CD14-positive monocyte (primary cell): Measurements from ENCODE around the gene LARP1. TPM values are rescaled to one million over a fixed set of nuclear protein-coding genes. Genes with fewer than 3 reads are reported as not detected.
A peak's percentile ranks its signal among the peaks of the same experiment; 100 is the strongest.

Source experiments
- DNase-seq, 3 donors: peaks; one replicate each; pipeline ENCODE4 v3.0.0-alpha.2; 2011 to 2022
- H2AFZ ChIP-seq: 2 replicates; pipeline ENCODE4 v1.6.0; 2012; ENCODE audit warnings: mild to moderate bottlenecking, low read depth, low read length, inconsistent platforms; ENCODE audit not compliant: insufficient read depth, poor library complexity, severe bottlenecking
- H3K27ac ChIP-seq, 2 donors: 1 replicate in 1 of 2; 2 replicates in 1 of 2; pipeline ENCODE4 v1.5.1; 2012 to 2013; ENCODE audit warnings: low read length in 2 of 2, control low read depth in 1 of 2, inconsistent platforms in 1 of 2, low read depth in 1 of 2, mild to moderate bottlenecking in 1 of 2
- H3K27me3 ChIP-seq, 2 donors: one replicate each; pipeline versions ENCODE4 v1.6.0 to v1.6.1; 2011 to 2013; ENCODE audit warnings: low read length in 2 of 2; ENCODE audit not compliant: control insufficient read depth in 2 of 2, insufficient read depth in 2 of 2
- H3K36me3 ChIP-seq, 2 donors: replicated peaks in 1 of 2; 1 replicate in 1 of 2; 2 replicates in 1 of 2; pipeline versions ENCODE4 v1.5.1 to v1.6.1; 2012 to 2013; ENCODE audit warnings: low read length in 2 of 2, control low read depth in 1 of 2, inconsistent platforms in 1 of 2, mild to moderate bottlenecking in 1 of 2; ENCODE audit not compliant: insufficient read depth in 2 of 2, control insufficient read depth in 1 of 2
- H3K4me1 ChIP-seq, 2 donors: 1 replicate in 1 of 2; 2 replicates in 1 of 2; pipeline versions ENCODE4 v1.5.1 to v1.6.1; 2012 to 2013; ENCODE audit warnings: low read length in 2 of 2, control low read depth in 1 of 2, inconsistent platforms in 1 of 2, mild to moderate bottlenecking in 1 of 2, moderate library complexity in 1 of 2; ENCODE audit not compliant: insufficient read depth in 2 of 2, control insufficient read depth in 1 of 2
- H3K4me2 ChIP-seq: replicated peaks from 2 replicates; pipeline ENCODE3; 2012; ENCODE audit warnings: low read length, moderate library complexity, mild to moderate bottlenecking; ENCODE audit not compliant: poor library complexity, severe bottlenecking; ENCODE audit errors: extremely low read depth
- H3K4me3 ChIP-seq, 3 experiments: fragments of 200-600 bp in 1 of 3; sonication (generic) in 1 of 3; replicated peaks in 1 of 3; 1 replicate in 2 of 3; 2 replicates in 1 of 3; pipeline ENCODE4 v1.5.1; 2011 to 2013; ENCODE audit warnings: low read length in 3 of 3, mild to moderate bottlenecking in 3 of 3, control low read depth in 2 of 3, low read depth in 2 of 3, inconsistent platforms in 1 of 3, moderate library complexity in 1 of 3
- H3K79me2 ChIP-seq: 2 replicates; pipeline ENCODE4 v1.6.0; 2012; ENCODE audit warnings: mild to moderate bottlenecking, control low read depth, inconsistent platforms, low read length, moderate library complexity; ENCODE audit not compliant: insufficient read depth
- H3K9ac ChIP-seq: 2 replicates; pipeline ENCODE4 v1.6.0; 2017; ENCODE audit warnings: low read length, mild to moderate bottlenecking; ENCODE audit not compliant: insufficient read depth, poor library complexity, severe bottlenecking
- H3K9me3 ChIP-seq, 2 donors: replicated peaks in 1 of 2; 1 replicate in 1 of 2; 2 replicates in 1 of 2; pipeline versions ENCODE4 v1.5.1 to v1.6.1; 2012 to 2013; ENCODE audit warnings: low read length in 2 of 2, control low read depth in 1 of 2; ENCODE audit not compliant: control insufficient read depth in 1 of 2, insufficient read depth in 1 of 2
- H4K20me1 ChIP-seq: 2 replicates; pipeline ENCODE4 v1.6.0; 2012; ENCODE audit warnings: mild to moderate bottlenecking, low read length, control low read depth, moderate library complexity; ENCODE audit not compliant: insufficient read depth
- H3K27ac Mint-ChIP-seq, 7 donors: one replicate each; pipeline ENCODE4 v1.8.0; 2020; ENCODE audit warnings: mild to moderate bottlenecking in 7 of 7, mixed read lengths in 7 of 7, moderate library complexity in 6 of 7, inconsistent platforms in 2 of 7
- H3K27me3 Mint-ChIP-seq, 3 donors: one replicate each; pipeline ENCODE4 v1.8.0; 2021 to 2022; ENCODE audit warnings: low read depth in 3 of 3, mild to moderate bottlenecking in 3 of 3, mixed read lengths in 3 of 3, moderate library complexity in 3 of 3, inconsistent platforms in 1 of 3
- H3K36me3 Mint-ChIP-seq, 2 donors: one replicate each; pipeline ENCODE4 v1.8.0; 2020; ENCODE audit warnings: mixed read lengths in 2 of 2, inconsistent platforms in 1 of 2, mild to moderate bottlenecking in 1 of 2
- H3K4me1 Mint-ChIP-seq: one replicate; pipeline ENCODE4 v1.8.0; 2020; ENCODE audit warnings: mild to moderate bottlenecking, mixed read lengths
- H3K4me3 Mint-ChIP-seq, 2 donors: one replicate each; pipeline ENCODE4 v1.8.0; 2020; ENCODE audit warnings: mild to moderate bottlenecking in 2 of 2, mixed read lengths in 2 of 2, moderate library complexity in 1 of 2
- H3K9me3 Mint-ChIP-seq, 7 donors: one replicate each; pipeline ENCODE4 v1.8.0; 2020 to 2022; ENCODE audit warnings: mixed read lengths in 7 of 7, mild to moderate bottlenecking in 6 of 7, moderate library complexity in 6 of 7, inconsistent platforms in 2 of 7
- WGBS: methylation state at CpG from one replicate; pipeline ENCODE4 v1.1.5; 2013; ENCODE audit warnings: missing lambda C conversion rate; ENCODE audit not compliant: insufficient coverage; 5-methylcytosine and 5-hydroxymethylcytosine counted together
- intact Hi-C, 2 donors: fragments of 100-400 bp; cut with micrococcal nuclease; formaldehyde crosslinking; loops; one replicate each; pipeline versions ENCODE4 v1.15.0 to v1.15.1; 2023
- polyA plus RNA-seq, 3 donors: library from polyadenylated mRNA; depleted of rRNA in 1 of 3; unstranded in 2 of 3; stranded (reverse) in 1 of 3; fragments of 300-500 nt in 2 of 3; fragments of >200 nt in 1 of 3; fragmentation: Illumina TruSeq in 2 of 3; gene quantifications; 1 replicate in 2 of 3; 2 replicates in 1 of 3; pipeline ENCODE4 v1.2.3, GENCODE V29; 2012 to 2021
- TF ChIP-seq, protein P1 (sequence below): fragments of 200-600 bp; IDR thresholded peaks from one replicate; pipeline ENCODE4 v1.8.0; 2022; ENCODE audit warnings: antibody characterized with exemption, mild to moderate bottlenecking

Gene LARP1
- polyA plus RNA-seq, 3 donors: 4.7 to 55.0 (median 5.8) TPM

- Mint-ChIP-seq H3K4me1 (peaks cover 62% of the 10 kb centered on the region), H3K27ac (peak overlapping the region; percentile 1 to 79 (median 13)), H3K4me3 (no peak overlapping the region), H3K27me3 (peaks cover 0 to 3% (median 3%) of the 10 kb centered on the region in 3 donors), H3K36me3 (peaks cover 4 to 15% of the 10 kb centered on the region in 2 donors), H3K9me3 (no peaks in the 10 kb centered on the region)
- intact Hi-C loops: loop anchor here in 1 of 2 donors (5.0 kb wide), 1 partner anchor 40 kb away; no protein-coding TSS in a partner anchor
- Histone ChIP-seq H3K9ac (no peak overlapping the region), H3K4me2 (no peak overlapping the region), H3K27me3 (no peaks in the 10 kb centered on the region), H3K79me2 (peaks cover 100% of the 10 kb centered on the region), H3K27ac (peak overlapping the region in 1 of 2 donors; percentile 68), H3K4me1 (peaks cover 40 to 48% of the 10 kb centered on the region in 2 donors), H2AFZ (no peak overlapping the region), H3K36me3 (peaks cover 3 to 6% of the 10 kb centered on the region in 2 donors), H4K20me1 (peaks cover 98% of the 10 kb centered on the region), H3K4me3 (no peak overlapping the region), H3K9me3 (no peaks in the 10 kb centered on the region)
- no peak for DNase-seq
- 0% methylated on average over 1 of the region's 2 CpGs for WGBS
- TF ChIP-seq, protein P1, sequence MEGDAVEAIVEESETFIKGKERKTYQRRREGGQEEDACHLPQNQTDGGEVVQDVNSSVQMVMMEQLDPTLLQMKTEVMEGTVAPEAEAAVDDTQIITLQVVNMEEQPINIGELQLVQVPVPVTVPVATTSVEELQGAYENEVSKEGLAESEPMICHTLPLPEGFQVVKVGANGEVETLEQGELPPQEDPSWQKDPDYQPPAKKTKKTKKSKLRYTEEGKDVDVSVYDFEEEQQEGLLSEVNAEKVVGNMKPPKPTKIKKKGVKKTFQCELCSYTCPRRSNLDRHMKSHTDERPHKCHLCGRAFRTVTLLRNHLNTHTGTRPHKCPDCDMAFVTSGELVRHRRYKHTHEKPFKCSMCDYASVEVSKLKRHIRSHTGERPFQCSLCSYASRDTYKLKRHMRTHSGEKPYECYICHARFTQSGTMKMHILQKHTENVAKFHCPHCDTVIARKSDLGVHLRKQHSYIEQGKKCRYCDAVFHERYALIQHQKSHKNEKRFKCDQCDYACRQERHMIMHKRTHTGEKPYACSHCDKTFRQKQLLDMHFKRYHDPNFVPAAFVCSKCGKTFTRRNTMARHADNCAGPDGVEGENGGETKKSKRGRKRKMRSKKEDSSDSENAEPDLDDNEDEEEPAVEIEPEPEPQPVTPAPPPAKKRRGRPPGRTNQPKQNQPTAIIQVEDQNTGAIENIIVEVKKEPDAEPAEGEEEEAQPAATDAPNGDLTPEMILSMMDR: no peak
Measured at GRCh38 chr5:154767576-154767975, 12.4 kb downstream of the LARP1 start.

- Histone ChIP-seq H3K9ac (no peak overlapping the region), H4K20me1 (peaks cover 98% of the 10 kb centered on the region), H3K4me3 (no peak overlapping the region)
Measured at GRCh38 chr5:154768207-154768606, 13.0 kb downstream of the LARP1 start.

More at GRCh38 chr5:154768207-154768606, 13.0 kb downstream of the LARP1 start:
- H3K4me3 Mint-ChIP-seq: no peak overlapping the region
- DNase-seq: no peak
- H3K27me3 ChIP-seq: no peaks in the 10 kb centered on the region
- peaks cover 4 to 15% of the 10 kb centered on the region in 2 donors for H3K36me3 Mint-ChIP-seq
- no peaks in the 10 kb centered on the region for H3K9me3 Mint-ChIP-seq
- peaks cover 100% of the 10 kb centered on the region for H3K79me2 ChIP-seq
- peaks cover 0 to 3% (median 3%) of the 10 kb centered on the region in 3 donors for H3K27me3 Mint-ChIP-seq
- WGBS: no CpG with 5 or more reads among the region's 2 CpGs
- H2AFZ ChIP-seq: no peak overlapping the region
- peaks cover 40 to 48% of the 10 kb centered on the region in 2 donors for H3K4me1 ChIP-seq
- no peak overlapping the region for H3K4me2 ChIP-seq
- peaks cover 60% of the 10 kb centered on the region for H3K4me1 Mint-ChIP-seq
- H3K27ac Mint-ChIP-seq: peak overlapping the region in 2 of 7 donors; percentile 2 to 77
- TF ChIP-seq, protein P1: no peak
- intact Hi-C loops: loop anchor here in 1 of 2 donors (5.0 kb wide), 1 partner anchor 39 kb away; no protein-coding TSS in a partner anchor
- H3K36me3 ChIP-seq: peaks cover 3 to 6% of the 10 kb centered on the region in 2 donors
- H3K27ac ChIP-seq: peak overlapping the region in 1 of 2 donors; percentile 68
- no peaks in the 10 kb centered on the region for H3K9me3 ChIP-seq
